ENCODE data around the gene ABCC8. TPM values are rescaled to one million over a fixed set of nuclear protein-coding genes. Genes with fewer than 3 reads are reported as not detected.

ABCC8 gene
- total RNA-seq, 1 experiment from 2014 or later, result not detected

DNA sequence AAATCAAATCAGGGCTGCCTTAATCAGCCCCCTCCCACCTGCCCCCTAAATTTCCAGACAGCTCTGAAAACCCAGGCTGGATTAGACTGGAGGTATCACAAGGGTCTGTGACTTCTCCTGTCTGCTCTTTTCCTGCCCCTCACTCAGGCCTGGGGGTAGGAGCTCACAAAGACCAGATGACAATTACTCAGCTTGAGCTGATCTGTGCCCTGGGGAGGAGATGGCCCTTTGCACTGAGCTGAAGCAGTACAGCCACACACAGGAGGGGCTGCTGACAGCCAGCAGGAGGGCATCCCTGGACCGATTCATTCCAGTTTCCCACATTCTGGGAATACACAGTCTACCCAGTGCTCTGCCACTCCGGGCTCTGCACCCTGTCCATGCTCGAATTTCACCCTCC lies 4.2 kb downstream of the ABCC8 start:
- DNase-seq (ENCODE audit: low read depth), result no peak

DNA sequence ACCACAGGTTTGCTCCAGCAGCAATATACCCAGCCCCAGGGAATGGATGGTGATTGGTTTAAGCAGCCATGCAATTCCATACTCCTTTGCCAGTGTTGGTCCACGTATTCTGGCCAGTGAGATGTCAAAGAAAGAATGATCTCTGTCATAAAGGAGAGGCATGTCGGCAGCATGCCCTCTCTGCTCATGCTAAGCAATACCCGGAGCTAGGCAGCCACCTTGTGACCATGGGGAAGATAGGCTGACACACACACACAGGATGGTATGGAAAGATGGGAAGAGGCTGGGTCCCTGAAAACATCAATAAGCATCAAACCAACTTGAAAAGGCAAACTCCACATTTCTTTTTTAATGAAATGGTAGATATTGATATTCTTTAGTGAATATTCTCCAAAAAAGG lies 5.1 kb downstream of the ABCC8 start:
- peak; percentile 1 for DNase-seq (ENCODE audit: low read depth)

GRCh38 chr11:17469998-17470397 lies 6.6 kb downstream of the ABCC8 start:
- DNase-seq (ENCODE audit: low read depth), result no peak

GRCh38 chr11:17468122-17468521 lies 8.5 kb downstream of the ABCC8 start:
- DNase-seq (ENCODE audit: low read depth), result no peak

DNA sequence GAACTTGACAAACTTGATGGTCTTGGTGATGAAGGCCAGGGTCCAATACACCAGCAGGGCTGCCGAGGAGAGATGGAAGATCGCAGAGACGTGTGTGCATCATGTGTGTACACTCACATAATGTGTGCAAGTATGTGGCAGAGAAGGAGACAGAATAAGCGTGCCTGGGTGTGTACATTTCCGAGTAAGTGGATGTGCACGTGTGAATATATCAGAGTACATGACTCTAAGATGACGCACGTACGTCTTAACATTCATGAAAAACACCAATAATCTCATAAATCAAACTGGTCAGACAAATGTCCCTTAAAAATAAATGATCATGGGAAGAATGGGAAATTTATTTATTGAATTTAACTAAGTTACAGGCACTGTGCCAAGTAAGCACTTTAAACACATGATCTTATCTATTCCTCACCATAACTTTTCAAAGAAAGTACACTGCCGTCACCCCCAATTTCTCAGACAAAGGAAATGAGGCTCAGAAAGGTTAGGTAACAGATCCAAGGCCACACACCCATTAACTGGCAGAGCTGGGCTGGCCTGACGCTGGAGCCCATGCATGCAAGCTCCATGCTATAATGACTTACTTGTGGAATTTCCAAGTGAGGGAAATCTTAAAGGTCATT lies 13.0 kb downstream of the ABCC8 start:
- no peak for DNase-seq (ENCODE audit: low read depth)

DNA sequence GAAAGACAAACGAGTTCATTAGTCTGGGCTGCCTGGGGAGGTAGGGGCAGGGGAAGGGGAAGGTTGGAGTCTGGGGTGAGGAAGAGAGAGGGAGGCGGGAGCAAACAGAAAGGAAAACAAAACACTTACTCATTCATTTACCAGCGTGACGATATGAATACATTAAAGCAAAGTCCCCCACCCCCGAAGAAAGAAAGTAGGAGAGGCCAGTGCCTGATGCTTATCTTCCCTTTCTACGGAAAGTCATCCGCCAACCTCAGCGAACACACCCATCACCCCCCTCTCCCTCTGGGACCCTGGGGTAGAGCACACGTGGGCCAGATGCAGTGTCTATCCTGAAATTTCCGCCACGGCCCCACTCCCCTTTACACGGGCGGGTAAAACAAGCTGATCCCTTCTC lies 13.7 kb downstream of the ABCC8 start:
- no peak for DNase-seq (ENCODE audit: low read depth)

- no peak for DNase-seq (ENCODE audit: low read depth)
Observed at GRCh38 chr11:17460406-17460805, 16.2 kb downstream of the ABCC8 start.

DNA sequence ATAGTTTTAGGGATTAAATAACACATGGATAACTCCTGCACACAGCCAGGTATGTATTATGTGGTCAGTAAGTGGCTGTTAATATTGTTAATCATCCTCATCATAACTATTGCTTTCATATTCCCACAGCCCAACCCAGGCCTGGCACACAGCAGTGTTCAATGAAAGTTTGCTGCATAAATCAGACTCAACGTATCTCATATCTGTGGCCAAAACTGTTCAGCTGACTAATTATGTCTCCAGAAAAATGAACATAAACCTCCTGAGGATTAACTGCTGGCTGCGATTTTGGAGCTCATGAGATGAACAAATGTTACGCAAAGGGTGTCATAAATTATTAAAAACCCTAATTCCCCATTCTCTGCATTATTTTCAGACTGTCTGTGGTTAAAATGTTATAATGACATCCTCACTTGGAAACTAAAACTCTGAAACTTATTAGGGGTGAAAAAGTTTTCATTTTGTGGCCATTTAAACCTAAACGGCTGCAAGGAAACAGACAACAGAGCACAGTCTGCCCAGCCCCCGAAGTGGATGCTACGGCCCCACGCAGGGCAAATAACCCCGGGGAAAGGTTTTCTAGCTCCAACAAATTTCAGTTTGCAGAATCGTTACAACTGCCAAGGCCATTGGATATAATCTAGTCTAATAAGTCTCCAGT lies 17.3 kb downstream of the ABCC8 start:
- DNase-seq (ENCODE audit: low read depth), result no peak

- DNase-seq (ENCODE audit: low read depth), result no peak
Observed at GRCh38 chr11:17458268-17458667, 18.4 kb downstream of the ABCC8 start.

DNA sequence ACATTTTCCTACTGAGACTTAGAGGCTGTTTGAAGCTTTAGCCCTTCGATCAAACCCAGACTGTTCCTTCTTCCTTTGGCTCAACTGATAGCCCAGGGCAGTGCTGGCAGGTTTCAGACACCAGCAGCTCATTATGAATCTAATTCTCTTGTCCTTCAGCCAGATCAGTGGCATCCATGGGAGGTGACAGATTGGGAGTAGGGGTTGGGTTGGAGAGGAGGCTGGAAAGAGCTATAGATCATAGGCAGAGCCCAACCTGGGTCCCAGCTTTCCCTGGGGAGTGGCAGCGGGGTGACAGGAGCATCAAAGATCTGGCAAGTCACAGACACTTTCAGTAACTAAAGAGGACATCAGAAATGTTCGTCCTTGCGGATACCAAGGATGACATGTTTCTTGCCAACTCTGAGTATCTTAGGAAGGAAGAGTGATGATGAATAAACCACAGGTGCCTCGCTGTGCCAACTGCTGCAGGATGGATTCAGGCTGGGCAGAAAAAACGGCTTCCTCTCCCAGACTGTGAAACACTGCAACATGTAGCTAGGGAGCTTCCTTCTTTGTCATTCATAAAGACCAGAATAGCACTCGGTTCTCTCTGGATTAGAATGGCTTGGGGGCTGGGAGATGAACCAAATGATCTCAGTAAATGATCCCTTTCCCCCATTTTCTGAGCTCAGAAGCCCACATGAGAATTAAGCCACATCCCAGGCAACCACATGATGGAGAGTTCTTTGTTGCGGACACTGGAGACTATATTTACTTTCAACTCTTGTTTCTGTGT lies 19.1 kb downstream of the ABCC8 start:
- no peak for DNase-seq (ENCODE audit: low read depth)

- DNase-seq (ENCODE audit: low read depth), result no peak
Observed at GRCh38 chr11:17452668-17453067, 24.0 kb downstream of the ABCC8 start.

GRCh38 chr11:17449158-17449557 lies 27.5 kb downstream of the ABCC8 start:
- DNase-seq (ENCODE audit: low read depth), result no peak

DNA sequence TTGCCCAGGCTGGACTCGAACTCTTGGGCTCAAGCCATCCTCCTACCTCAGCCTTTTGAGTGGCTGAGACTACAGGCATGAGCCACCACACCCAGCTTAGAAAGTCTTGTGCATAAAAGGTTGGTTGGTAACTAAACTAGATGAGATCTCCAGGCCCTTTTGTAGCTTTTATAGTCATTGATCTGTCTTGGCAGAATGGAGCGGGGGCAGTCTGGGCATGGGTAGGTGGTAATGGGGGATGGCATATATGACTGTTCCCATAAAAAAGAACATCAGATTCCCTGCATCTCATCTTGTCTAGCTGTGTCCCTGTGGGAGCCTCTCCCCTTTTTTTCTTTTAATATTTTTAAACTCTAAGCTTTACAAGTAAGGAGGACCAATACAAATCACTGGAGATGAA lies 30.2 kb downstream of the ABCC8 start:
- DNase-seq (ENCODE audit: low read depth), result no peak

DNA sequence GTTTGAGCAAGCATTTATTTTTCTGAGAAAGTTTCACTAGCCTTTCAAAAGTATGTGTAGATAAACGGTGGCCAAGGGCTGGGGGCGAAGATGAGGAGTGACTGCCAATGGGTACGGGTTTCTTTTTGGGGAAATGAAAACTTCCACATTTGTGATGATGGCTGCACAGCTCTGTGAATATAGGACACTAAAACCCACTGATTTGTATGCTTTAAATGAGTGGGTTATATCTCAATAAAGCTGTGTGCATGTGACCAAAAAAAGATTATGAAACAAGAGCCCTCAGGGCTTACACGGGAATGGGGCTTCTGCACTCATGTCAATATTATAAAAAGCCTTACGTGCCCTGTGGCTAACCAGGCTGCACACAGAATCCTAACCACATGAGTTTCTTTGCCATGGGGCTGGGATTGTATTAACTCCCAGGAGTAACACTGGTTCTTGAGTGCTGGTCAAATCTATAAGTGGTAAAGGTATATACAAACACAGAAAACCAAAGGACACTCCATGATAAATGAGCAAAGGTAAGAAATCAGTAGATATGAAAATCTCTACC lies 31.3 kb downstream of the ABCC8 start:
- DNase-seq (ENCODE audit: low read depth), result no peak

DNA sequence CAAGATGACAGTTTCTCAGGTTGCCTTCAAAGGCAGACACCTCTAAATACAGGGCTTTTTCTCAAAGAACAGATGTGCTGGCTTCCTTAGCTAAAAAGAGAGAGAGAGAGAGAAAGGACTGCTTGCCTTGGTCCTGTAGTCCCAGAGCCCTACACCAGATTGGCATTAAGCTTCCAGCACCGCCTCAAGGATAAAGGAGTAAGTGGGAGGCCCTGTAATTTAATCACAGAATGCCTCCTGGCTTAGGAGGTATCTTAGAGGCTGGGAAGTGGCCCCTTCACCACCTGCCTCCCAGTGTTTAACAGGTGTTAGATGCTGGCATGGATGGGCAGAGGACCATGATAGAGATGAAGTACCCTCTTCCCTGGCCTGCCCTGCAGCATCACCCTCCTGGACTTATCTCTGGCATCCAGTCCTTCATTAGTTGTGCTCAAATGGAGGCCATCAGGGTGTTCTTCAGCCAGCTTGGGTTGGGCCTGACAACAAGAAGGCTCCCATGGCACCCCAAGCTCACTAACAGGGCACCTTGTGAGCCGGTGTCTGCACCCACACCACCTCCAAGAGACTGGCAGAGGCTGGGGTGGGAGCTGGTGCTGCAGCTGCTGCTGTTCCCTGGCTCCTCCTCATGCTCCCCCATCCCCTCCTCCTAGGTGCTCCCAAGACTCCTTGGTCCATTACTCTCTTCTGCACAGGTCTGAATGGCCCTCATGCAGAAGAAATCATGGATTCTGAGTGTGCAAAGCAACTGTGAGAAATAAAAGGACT lies 32.5 kb downstream of the ABCC8 start:
- DNase-seq (ENCODE audit: low read depth), result no peak

GRCh38 chr11:17443423-17443822 lies 33.2 kb downstream of the ABCC8 start:
- DNase-seq (ENCODE audit: low read depth), result no peak

- DNase-seq (ENCODE audit: low read depth), result no peak
Observed at GRCh38 chr11:17443000-17443399, 33.6 kb downstream of the ABCC8 start.

GRCh38 chr11:17439316-17439782 lies 37.3 kb downstream of the ABCC8 start:
- DNase-seq (ENCODE audit: low read depth), result no peak

GRCh38 chr11:17437366-17437765 lies 39.3 kb downstream of the ABCC8 start:
- no peak for DNase-seq (ENCODE audit: low read depth)

- no peak for DNase-seq (ENCODE audit: low read depth)
Observed at GRCh38 chr11:17434108-17434507, 42.5 kb downstream of the ABCC8 start.

- peak; percentile 51 for DNase-seq (ENCODE audit: low read depth)
Observed at GRCh38 chr11:17432002-17432401, 44.6 kb downstream of the ABCC8 start.

DNA sequence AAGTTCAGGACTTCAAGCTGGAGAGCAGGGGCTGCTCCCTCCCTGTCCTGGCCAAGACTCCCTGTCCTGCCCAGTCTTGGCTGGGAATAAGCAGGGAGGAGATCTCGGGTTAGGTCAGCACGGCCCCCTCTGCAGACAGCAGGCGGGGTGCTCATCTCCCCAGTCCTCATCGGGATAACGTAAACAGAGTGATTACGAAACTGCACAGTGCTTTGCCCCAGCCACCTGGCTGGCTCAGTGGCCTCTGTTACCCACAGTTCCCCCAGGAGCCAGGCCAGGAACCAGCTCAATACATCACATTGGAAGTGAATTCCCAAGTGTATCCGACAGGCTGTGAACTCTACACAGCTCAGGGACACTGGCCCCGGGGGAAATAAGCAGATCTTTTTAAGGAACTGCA lies 45.5 kb downstream of the ABCC8 start:
- DNase-seq (ENCODE audit: low read depth), result no peak
